DND-41 (cell line): ENCODE measurements around the gene WBP2NL.

Experiments used
- CTCF ChIP-seq: IDR thresholded peaks from 2 replicates; pipeline ENCODE4 v1.5.1; 2012; ENCODE audit warnings: borderline replicate concordance, low read length, moderate library complexity, mild to moderate bottlenecking; ENCODE audit not compliant: poor library complexity, severe bottlenecking; ENCODE audit errors: extremely low read depth
- EZH2 ChIP-seq: IDR thresholded peaks from 3 replicates; pipeline ENCODE4 v1.6.1; 2012; ENCODE audit warnings: borderline replicate concordance, low read depth, mild to moderate bottlenecking, moderate library complexity, low read length, inconsistent platforms; ENCODE audit not compliant: severe bottlenecking

- no peak for TF ChIP-seq CTCF
- no peak for TF ChIP-seq EZH2
Observed at GRCh38 chr22:41978732-41979131, 19.9 kb upstream of the WBP2NL start.
